Hepatocyte (in vitro differentiated cells): Measurements from ENCODE around the gene HS3ST4. TPM values are rescaled to one million over a fixed set of nuclear protein-coding genes. Genes with fewer than 3 reads are reported as not detected.

Experiments used
- DNase-seq: peaks from one replicate; pipeline ENCODE4 v3.0.0-alpha.2; 2016; ENCODE audit warnings: low spot score
- H2AFZ ChIP-seq: fragments of 200-600 bp; sonication (generic); 2 replicates; pipeline ENCODE4 v1.6.0; 2016; ENCODE audit warnings: antibody characterized with exemption, mild to moderate bottlenecking
- H3K27ac ChIP-seq: fragments of 200-600 bp; sonication (generic); 2 replicates; pipeline ENCODE4 v1.5.1; 2016; ENCODE audit warnings: mild to moderate bottlenecking
- H3K27me3 ChIP-seq: fragments of 200-600 bp; sonication (generic); 2 replicates; pipeline ENCODE4 v1.6.1; 2016
- H3K36me3 ChIP-seq: fragments of 200-600 bp; sonication (generic); replicated peaks from 2 replicates; pipeline ENCODE4 v1.5.1; 2016; ENCODE audit warnings: low read depth; ENCODE audit not compliant: insufficient read depth
- H3K4me1 ChIP-seq: fragments of 200-600 bp; sonication (generic); 2 replicates; pipeline ENCODE4 v1.5.1; 2016; ENCODE audit warnings: mild to moderate bottlenecking, moderate library complexity; ENCODE audit not compliant: insufficient read depth
- H3K4me2 ChIP-seq: fragments of 200-600 bp; sonication (generic); 2 replicates; pipeline ENCODE4 v1.6.0; 2016
- H3K4me3 ChIP-seq: fragments of 200-600 bp; sonication (generic); 2 replicates; pipeline ENCODE4 v1.5.1; 2016; ENCODE audit warnings: mild to moderate bottlenecking
- H3K79me2 ChIP-seq: fragments of 200-600 bp; sonication (generic); 2 replicates; pipeline ENCODE4 v1.6.0; 2017; ENCODE audit warnings: mild to moderate bottlenecking
- H3K9me2 ChIP-seq: fragments of 200-600 bp; sonication (generic); replicated peaks from 2 replicates; pipeline ENCODE4 v1.6.0; 2017; ENCODE audit warnings: mild to moderate bottlenecking; ENCODE audit not compliant: insufficient read depth
- H3K9me3 ChIP-seq: fragments of 200-600 bp; sonication (generic); 2 replicates; pipeline ENCODE4 v1.5.1; 2016; ENCODE audit warnings: low read depth, mild to moderate bottlenecking
- H4K20me1 ChIP-seq: fragments of 200-600 bp; sonication (generic); 2 replicates; pipeline ENCODE4 v1.6.0; 2016; ENCODE audit warnings: mild to moderate bottlenecking; ENCODE audit not compliant: insufficient read depth, poor library complexity, severe bottlenecking
- EZH2 ChIP-seq: fragments of 200-600 bp; sonication (generic); IDR thresholded peaks from 2 replicates; pipeline ENCODE4 v1.6.1; 2016; ENCODE audit warnings: antibody characterized with exemption, mild to moderate bottlenecking, borderline replicate concordance
- EZH2phosphoT487 ChIP-seq: fragments of 200-600 bp; sonication (generic); IDR thresholded peaks from one replicate; pipeline ENCODE4 v1.6.1; 2018; ENCODE audit warnings: antibody characterized with exemption, mild to moderate bottlenecking, low read depth, moderate library complexity; ENCODE audit not compliant: unreplicated experiment, severe bottlenecking
- WGBS: methylation state at CpG from one replicate; pipeline ENCODE4 v1.1.6; 2016; ENCODE audit warnings: low lambda C conversion rate; ENCODE audit errors: missing lambda C conversion rate; 5-methylcytosine and 5-hydroxymethylcytosine counted together
- polyA plus RNA-seq: library from polyadenylated mRNA; unstranded; fragments of >200 nt; fragmentation: Nextera tagmentation; extraction: Ambion mirVana; gene quantifications from 2 replicates; pipeline ENCODE4 v1.2.1, GENCODE V29; 2016
- total RNA-seq: library from RNA; depleted of rRNA; stranded (reverse); fragments of >200 nt; gene quantifications from 2 replicates; pipeline ENCODE4 v1.2.3, GENCODE V29; 2014
- TF ChIP-seq, protein P1 (sequence below): fragments of 200-600 bp; sonication (generic); IDR thresholded peaks from 2 replicates; pipeline ENCODE4 v1.5.1; 2016; ENCODE audit warnings: antibody characterized with exemption, mild to moderate bottlenecking; ENCODE audit not compliant: poor library complexity

The HS3ST4 gene
- total and polyA plus RNA-seq, 2 experiments from 2014 or later: 2.0 to 3.1 TPM

GRCh38 chr16:25817295-25817694 is 125.5 kb downstream of the HS3ST4 start:
- no peak for DNase-seq
- H3K36me3 ChIP-seq: no peaks in the 10 kb centered on the region
- no peaks in the 10 kb centered on the region for H4K20me1 ChIP-seq
- no peaks in the 10 kb centered on the region for H3K9me3 ChIP-seq
- TF ChIP-seq, protein P1, sequence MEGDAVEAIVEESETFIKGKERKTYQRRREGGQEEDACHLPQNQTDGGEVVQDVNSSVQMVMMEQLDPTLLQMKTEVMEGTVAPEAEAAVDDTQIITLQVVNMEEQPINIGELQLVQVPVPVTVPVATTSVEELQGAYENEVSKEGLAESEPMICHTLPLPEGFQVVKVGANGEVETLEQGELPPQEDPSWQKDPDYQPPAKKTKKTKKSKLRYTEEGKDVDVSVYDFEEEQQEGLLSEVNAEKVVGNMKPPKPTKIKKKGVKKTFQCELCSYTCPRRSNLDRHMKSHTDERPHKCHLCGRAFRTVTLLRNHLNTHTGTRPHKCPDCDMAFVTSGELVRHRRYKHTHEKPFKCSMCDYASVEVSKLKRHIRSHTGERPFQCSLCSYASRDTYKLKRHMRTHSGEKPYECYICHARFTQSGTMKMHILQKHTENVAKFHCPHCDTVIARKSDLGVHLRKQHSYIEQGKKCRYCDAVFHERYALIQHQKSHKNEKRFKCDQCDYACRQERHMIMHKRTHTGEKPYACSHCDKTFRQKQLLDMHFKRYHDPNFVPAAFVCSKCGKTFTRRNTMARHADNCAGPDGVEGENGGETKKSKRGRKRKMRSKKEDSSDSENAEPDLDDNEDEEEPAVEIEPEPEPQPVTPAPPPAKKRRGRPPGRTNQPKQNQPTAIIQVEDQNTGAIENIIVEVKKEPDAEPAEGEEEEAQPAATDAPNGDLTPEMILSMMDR: no peak
- no peak for TF ChIP-seq EZH2phosphoT487
- no peaks in the 10 kb centered on the region for H3K9me2 ChIP-seq
- H3K79me2 ChIP-seq: no peaks in the 10 kb centered on the region
- no peak overlapping the region for H3K4me3 ChIP-seq
- 74% methylated on average over 6 of the region's 6 CpGs for WGBS
- no peak overlapping the region for H2AFZ ChIP-seq
- H3K27ac ChIP-seq: no peak overlapping the region
- no peaks in the 10 kb centered on the region for H3K27me3 ChIP-seq
- no peak overlapping the region for H3K4me2 ChIP-seq
- H3K4me1 ChIP-seq: no peaks in the 10 kb centered on the region

DNA sequence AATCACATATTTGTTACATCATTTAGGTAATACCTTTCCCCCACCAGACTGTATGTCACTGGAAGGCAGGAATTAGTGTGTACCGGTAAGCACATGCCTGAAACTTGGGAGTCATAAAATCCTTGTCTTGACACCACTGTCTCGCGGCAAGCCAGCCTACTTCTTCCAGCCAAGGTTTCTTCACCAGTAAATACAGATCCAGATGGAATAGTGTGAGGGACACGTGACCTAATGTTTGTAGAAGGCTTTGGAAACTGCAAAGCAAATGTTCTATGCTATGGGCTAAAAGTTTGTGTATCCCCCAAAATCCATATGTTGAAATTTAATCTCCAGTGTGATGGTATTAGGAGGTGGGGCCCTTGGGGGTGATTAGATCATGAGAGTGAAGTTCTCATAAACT is 126.1 kb downstream of the HS3ST4 start:
- Histone ChIP-seq H3K9me3 (no peaks in the 10 kb centered on the region), H2AFZ (no peak overlapping the region), H3K4me2 (no peak overlapping the region), H4K20me1 (no peaks in the 10 kb centered on the region), H3K36me3 (no peaks in the 10 kb centered on the region), H3K4me3 (no peak overlapping the region), H3K27me3 (no peaks in the 10 kb centered on the region), H3K27ac (no peak overlapping the region), H3K79me2 (no peaks in the 10 kb centered on the region), H3K4me1 (no peaks in the 10 kb centered on the region), H3K9me2 (no peaks in the 10 kb centered on the region)
- 81% methylated on average over 4 of the region's 4 CpGs for WGBS
- DNase-seq: no peak
- TF ChIP-seq EZH2: no peak
- TF ChIP-seq EZH2phosphoT487: no peak

DNA sequence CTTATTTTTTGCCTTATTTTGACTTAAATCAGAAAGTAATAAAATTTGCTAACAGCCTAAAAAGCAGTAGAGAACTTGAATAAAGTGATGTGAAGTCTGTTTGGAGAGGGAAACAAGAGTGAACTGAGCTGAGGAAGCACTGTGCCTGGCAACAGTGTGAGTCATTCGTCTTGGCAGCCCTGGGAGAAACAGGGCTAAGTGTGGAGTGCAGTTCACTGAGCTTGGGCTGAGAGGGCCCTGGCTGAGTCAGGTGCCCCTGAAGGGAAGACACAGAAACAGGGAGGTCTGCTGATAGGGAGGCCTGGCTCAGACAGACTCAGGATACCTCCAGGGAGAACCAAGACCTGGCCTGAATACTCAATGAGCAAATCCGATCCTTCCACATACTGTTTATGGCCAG is 132.1 kb downstream of the HS3ST4 start:
- peak; percentile 19 for DNase-seq
- H3K9me3 ChIP-seq: no peaks in the 10 kb centered on the region
- no peak overlapping the region for H2AFZ ChIP-seq
- H3K27ac ChIP-seq: no peak overlapping the region
- no peaks in the 10 kb centered on the region for H3K36me3 ChIP-seq
- H3K9me2 ChIP-seq: no peaks in the 10 kb centered on the region
- no peak overlapping the region for H3K4me3 ChIP-seq
- WGBS: 86% methylated on average over 2 of the region's 2 CpGs
- no peaks in the 10 kb centered on the region for H4K20me1 ChIP-seq
- H3K4me2 ChIP-seq: no peak overlapping the region
- no peaks in the 10 kb centered on the region for H3K4me1 ChIP-seq
- no peaks in the 10 kb centered on the region for H3K27me3 ChIP-seq
- no peaks in the 10 kb centered on the region for H3K79me2 ChIP-seq
- TF ChIP-seq, protein P1: no peak
- no peak for TF ChIP-seq EZH2phosphoT487
- TF ChIP-seq EZH2: no peak

- Histone ChIP-seq H4K20me1 (no peaks in the 10 kb centered on the region), H3K9me2 (no peaks in the 10 kb centered on the region), H3K4me2 (no peak overlapping the region), H3K9me3 (no peaks in the 10 kb centered on the region), H3K27ac (no peak overlapping the region), H3K4me3 (no peak overlapping the region), H3K4me1 (no peaks in the 10 kb centered on the region), H3K36me3 (no peaks in the 10 kb centered on the region), H3K79me2 (no peaks in the 10 kb centered on the region), H2AFZ (no peak overlapping the region), H3K27me3 (no peaks in the 10 kb centered on the region)
- TF ChIP-seq, protein P1: no peak
- TF ChIP-seq EZH2 (no peak), EZH2phosphoT487 (no peak)
- DNase-seq: no peak
- WGBS: 83% methylated on average over 2 of the region's 2 CpGs
These were observed 135.9 kb downstream of the HS3ST4 start for GRCh38 chr16:25827709-25828108.
